Left lung (tissue), 10 donors: Measurements from ENCODE around the gene BOLA3. TPM values are rescaled to one million over a fixed set of nuclear protein-coding genes. Genes with fewer than 3 reads are reported as not detected.

ENCODE experiments used
- ATAC-seq: fragments of 200-7000 bp; cut with Tn5 transposase; one replicate; pipeline ENCODE4 v1.9.1; 2020; ENCODE audit warnings: moderate library complexity
- DNase-seq, 4 donors: peaks; one replicate each; pipeline ENCODE4 v3.0.0-alpha.2; 2013 to 2020
- H3K27ac ChIP-seq, 2 donors: fragments of 200-600 bp; sonication (generic) in 1 of 2; one replicate each; pipeline versions ENCODE4 v1.5.0 to v1.8.0; 2020 to 2021
- H3K27me3 ChIP-seq, 2 donors: fragments of 200-600 bp; sonication (generic) in 1 of 2; one replicate each; pipeline versions ENCODE4 v1.5.0 to v1.8.0; 2020 to 2021
- H3K36me3 ChIP-seq, 2 donors: fragments of 200-600 bp; sonication (generic) in 1 of 2; one replicate each; pipeline versions ENCODE4 v1.5.0 to v1.8.0; 2020 to 2021
- H3K4me1 ChIP-seq, 2 donors: fragments of 200-600 bp; one replicate each; pipeline ENCODE4 v1.8.0; 2021
- H3K4me3 ChIP-seq, 2 donors: fragments of 200-600 bp; sonication (generic) in 1 of 2; one replicate each; pipeline versions ENCODE4 v1.5.0 to v1.8.0; 2020 to 2021; ENCODE audit warnings: mild to moderate bottlenecking in 1 of 2
- H3K9me3 ChIP-seq, 2 donors: fragments of 200-600 bp; sonication (generic) in 1 of 2; one replicate each; pipeline versions ENCODE4 v1.5.0 to v1.8.0; 2020 to 2021
- intact Hi-C, 2 donors: fragments of 100-400 bp; cut with DNase I; formaldehyde crosslinking; loops; one replicate each; pipeline versions ENCODE4 v1.11.2 to v1.14.2; 2022
- polyA plus RNA-seq, 6 donors: library from polyadenylated mRNA; unstranded; fragments of 120-200 nt; gene quantifications; one replicate each; pipeline ENCODE4 v1.2.1, GENCODE V29; 2013; ENCODE audit not compliant: insufficient read length in 6 of 6
- total RNA-seq, 2 donors: library from RNA; stranded (reverse); fragmentation: NEBNext Ultra II Directional; extraction: Animal tissue kit (Norgen Biotek cat#: 25700); gene quantifications; one replicate each; pipeline ENCODE4 v1.2.1, GENCODE V29; 2021
- TF ChIP-seq, protein P1 (sequence below), 2 donors: fragments of 200-600 bp; sonication (generic) in 1 of 2; IDR thresholded peaks; one replicate each; pipeline versions ENCODE4 v1.5.0 to v1.8.0; 2021; ENCODE audit warnings: antibody characterized with exemption in 2 of 2
- donor health status: DM: no; HTN: yes; CAD: no.
- donor health status: DM: no; HTN: no; CAD: no.

Gene BOLA3
- total and polyA plus RNA-seq, 8 donors, result 16.5 to 39.6 (median 21.9) TPM

DNA sequence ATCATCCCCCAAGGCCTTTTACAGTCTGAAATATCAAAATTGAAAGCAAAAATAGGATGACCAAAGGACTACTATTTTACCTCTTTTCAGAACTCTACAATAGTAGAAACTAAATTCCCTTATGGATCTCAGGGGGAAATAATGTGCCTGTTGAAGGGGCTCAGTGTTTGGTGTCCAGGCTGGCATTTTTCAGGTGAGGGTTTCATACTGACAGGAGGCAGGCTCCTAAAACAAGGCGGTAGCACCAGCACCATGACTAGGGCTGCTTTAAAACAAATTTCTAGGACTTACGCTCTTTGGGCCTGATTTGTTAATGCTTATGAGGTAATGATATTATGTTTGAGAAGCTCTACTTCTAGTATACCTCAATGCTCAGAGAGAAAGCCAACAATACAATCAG lies 5.2 kb upstream of the BOLA3 start:
- intact Hi-C loops, result no loop called here
- Histone ChIP-seq H3K4me3 (no peak overlapping the region), H3K27me3 (no peaks in the 10 kb centered on the region), H3K36me3 (peaks cover 0 to 73% of the 10 kb centered on the region in 2 donors), H3K9me3 (no peaks in the 10 kb centered on the region), H3K4me1 (peaks cover 5 to 11% of the 10 kb centered on the region in 2 donors), H3K27ac (no peak overlapping the region)
- DNase-seq (no peak), ATAC-seq (no peak)
- TF ChIP-seq, protein P1, sequence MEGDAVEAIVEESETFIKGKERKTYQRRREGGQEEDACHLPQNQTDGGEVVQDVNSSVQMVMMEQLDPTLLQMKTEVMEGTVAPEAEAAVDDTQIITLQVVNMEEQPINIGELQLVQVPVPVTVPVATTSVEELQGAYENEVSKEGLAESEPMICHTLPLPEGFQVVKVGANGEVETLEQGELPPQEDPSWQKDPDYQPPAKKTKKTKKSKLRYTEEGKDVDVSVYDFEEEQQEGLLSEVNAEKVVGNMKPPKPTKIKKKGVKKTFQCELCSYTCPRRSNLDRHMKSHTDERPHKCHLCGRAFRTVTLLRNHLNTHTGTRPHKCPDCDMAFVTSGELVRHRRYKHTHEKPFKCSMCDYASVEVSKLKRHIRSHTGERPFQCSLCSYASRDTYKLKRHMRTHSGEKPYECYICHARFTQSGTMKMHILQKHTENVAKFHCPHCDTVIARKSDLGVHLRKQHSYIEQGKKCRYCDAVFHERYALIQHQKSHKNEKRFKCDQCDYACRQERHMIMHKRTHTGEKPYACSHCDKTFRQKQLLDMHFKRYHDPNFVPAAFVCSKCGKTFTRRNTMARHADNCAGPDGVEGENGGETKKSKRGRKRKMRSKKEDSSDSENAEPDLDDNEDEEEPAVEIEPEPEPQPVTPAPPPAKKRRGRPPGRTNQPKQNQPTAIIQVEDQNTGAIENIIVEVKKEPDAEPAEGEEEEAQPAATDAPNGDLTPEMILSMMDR (IDR thresholded peaks at IDR 0.05), result no peak

DNA sequence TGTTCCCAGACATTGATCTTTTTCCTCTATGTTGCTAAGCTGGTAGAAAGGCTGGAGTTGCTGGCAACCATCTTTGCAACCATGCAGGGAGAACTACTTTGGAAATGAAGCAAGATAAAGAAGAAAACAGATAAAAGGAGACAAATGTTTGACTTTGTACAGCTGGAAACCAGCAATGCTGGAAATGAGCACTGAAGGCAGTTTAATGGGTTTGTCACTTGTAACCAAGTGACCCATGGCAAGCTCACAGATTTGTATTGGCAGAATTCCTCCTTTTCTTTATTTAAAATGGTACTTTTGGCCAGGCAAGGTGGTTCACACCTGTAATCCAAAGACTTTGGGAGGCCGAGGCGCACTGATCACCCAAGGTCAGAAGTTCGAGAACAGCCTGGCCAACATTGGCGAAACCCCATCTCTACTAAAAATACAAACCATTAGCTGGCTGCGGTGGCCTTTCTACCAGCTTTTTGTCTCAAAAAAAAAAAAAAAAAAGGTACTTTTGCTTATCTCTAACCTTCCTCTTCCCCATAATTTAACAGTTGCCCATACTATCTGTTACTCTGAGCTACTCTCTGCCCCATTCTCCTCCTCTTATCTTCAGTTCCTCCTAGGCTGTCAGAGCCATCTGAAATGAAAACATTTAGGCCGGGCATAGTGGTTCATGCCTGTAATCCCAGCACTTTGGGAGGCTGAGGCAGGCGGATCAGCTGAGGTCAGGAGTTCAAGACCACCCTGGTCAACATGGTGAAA lies 2.0 kb upstream of the BOLA3 start:
- intact Hi-C loops, result no loop called here
- TF ChIP-seq, protein P1 (IDR thresholded peaks at IDR 0.05), result no peak

DNA sequence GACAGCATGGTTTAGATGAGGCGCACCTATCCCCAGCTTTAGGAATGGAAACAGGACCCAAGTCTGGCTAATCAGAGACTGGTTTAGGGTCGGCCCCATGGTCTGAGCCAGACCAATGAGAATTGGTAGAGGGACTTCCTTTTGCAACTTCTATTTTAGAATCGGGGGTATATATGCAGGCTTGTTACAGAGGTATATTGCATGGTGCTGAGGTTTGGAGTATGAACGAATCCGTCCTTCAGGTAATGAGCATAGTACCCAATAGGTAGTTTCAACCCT lies 1.5 kb upstream of the BOLA3 start:
- Histone ChIP-seq H3K9me3 (no peaks in the 10 kb centered on the region), H3K27me3 (no peaks in the 10 kb centered on the region), H3K4me1 (peaks cover 5 to 25% of the 10 kb centered on the region in 2 donors), H3K4me3 (no peak overlapping the region), H3K36me3 (peaks cover 0 to 40% of the 10 kb centered on the region in 2 donors), H3K27ac (no peak overlapping the region)
- TF ChIP-seq, protein P1 (IDR thresholded peaks at IDR 0.05), result no peak
- intact Hi-C loops, result no loop called here
- ATAC-seq, result no peak
- DNase-seq, result no peak

More for the DNA sequence above, 2.0 kb upstream of the BOLA3 start:
- no peak overlapping the region for H3K27ac ChIP-seq
- no peaks in the 10 kb centered on the region for H3K27me3 ChIP-seq
- DNase-seq (no peak), ATAC-seq (no peak)
- no peaks in the 10 kb centered on the region for H3K9me3 ChIP-seq
- peaks cover 0 to 41% of the 10 kb centered on the region in 2 donors for H3K36me3 ChIP-seq
- peaks cover 5 to 25% of the 10 kb centered on the region in 2 donors for H3K4me1 ChIP-seq
- H3K4me3 ChIP-seq, result no peak overlapping the region

DNA sequence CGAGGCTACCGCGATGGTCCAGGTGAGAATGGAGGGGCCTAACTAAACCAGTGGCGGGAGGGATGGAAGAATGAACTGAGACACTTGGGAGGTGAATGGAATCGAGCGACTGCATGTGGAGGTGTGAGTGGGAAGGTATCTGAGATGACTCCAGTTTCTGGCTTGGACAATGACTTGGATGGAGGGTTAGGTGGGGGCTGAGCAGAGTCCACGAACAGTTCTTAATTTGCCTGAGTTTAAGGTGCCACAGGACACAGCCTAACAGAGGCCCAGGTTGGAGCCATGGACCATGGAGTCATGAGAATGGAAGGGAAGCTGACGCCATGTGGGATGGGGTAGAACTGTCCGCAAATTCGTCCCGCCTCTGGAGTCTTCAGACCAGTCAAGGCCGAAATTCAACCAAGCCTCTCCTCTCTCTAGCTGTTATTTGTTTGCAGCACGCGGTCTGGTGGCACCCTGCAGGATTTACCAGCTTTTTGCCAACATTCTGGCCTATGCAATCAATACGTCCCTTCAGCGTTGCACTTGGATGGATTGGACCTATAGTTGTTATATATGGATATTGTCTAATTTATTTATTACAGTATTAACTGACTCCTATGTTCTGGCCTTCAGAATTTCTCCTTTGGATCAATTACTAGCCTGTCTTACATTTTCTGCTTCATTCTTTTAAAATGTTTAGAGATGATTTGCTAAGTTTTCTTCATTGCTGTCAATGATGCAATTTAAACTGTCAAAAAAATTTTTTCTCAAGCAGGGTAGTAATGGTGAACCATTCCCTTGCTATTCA lies 940 bp upstream of the BOLA3 start:
- TF ChIP-seq, protein P1 (IDR thresholded peaks at IDR 0.05), result no peak
- Histone ChIP-seq H3K27ac (peak overlapping the region in 1 of 2 donors; percentile 72), H3K27me3 (no peaks in the 10 kb centered on the region), H3K4me1 (peaks cover 5 to 25% of the 10 kb centered on the region in 2 donors), H3K9me3 (no peaks in the 10 kb centered on the region), H3K4me3 (peak overlapping the region; percentile 68 to 82), H3K36me3 (peaks cover 0 to 36% of the 10 kb centered on the region in 2 donors)
- ATAC-seq, result no peak
- intact Hi-C loops, result no loop called here
- no peak for DNase-seq
